Limb (tissue), 2 donors: Measurements from ENCODE around the gene GPR89A.
"Not testable (repeated sequence)": the region's sequence is repeated elsewhere in the genome, so short reads cannot be mapped to it uniquely, and the experiment has no call there.

Experiments used
- DNase-seq, 2 donors: peaks; one replicate each; pipeline ENCODE4 v3.0.0-alpha.2; 2016; ENCODE audit errors: extremely low spot score in 2 of 2

The GPR89A gene

DNA sequence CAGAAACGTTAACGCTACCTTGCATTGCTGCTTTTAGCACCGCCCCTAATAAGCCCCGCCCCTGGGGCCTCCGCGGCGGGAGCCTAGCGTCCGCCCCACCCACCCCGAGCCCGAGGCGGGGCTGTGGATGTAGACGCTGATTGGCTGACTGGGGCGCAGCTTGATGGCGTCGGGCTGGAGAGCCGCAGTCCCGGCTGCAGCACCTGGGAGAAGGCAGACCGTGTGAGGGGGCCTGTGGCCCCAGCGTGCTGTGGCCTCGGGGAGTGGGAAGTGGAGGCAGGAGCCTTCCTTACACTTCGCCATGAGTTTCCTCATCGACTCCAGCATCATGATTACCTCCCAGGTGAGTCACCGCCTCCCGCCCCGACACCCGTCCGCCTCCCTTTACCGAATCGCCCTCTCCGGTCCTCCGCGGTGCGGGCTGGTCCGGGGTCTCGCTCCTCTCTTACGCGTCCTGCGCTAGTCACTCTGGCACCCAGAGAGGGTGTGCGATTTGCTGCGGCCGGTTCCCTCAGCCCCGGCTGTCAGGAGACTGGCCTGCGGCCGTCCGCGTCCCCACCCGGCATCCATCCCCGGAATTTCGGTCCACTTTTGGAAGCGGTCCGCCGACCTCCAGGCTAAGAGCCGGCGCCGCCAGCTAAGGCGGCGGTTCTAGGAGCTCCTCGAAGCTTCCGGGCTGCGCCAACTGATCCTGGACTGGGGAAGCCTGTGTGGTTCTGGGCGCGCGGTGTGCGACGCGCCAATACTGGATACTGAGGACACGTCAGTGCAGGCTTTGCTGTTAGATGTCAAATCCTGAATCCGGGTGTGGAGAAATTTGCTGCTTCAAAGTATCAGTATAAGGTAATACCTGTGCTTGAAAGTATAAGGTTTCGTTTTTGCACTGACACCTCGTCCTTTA lies at the start of gene GPR89A:
Gene GPR89A, plus strand, starts transcription at position 156 of the 901 bp plus-strand sequence. Its CDS starts 146 bp downstream, at position 302.
- DNase-seq, result peak; percentile 89 to 96

DNA sequence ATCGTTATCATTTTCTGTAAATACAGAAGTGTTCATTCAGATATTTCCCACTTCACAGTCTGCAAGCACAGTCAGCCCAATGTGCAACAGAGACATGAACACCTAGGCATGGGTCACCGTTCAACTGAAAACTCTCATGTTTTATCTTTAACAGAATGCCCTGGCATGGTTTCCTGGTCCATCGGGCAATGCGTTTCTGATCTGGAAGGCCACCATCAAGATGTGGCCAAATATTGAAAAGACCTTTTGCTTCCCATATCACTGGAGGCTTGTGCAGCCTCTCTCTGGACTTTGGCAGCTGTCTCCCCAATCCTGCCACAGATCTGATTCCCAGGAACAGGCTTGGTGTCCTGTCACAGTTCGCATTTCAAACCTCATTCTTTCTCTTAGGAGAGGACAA lies 21.0 kb upstream of the GPR89A start:
- not testable (repeated sequence) for DNase-seq

DNA sequence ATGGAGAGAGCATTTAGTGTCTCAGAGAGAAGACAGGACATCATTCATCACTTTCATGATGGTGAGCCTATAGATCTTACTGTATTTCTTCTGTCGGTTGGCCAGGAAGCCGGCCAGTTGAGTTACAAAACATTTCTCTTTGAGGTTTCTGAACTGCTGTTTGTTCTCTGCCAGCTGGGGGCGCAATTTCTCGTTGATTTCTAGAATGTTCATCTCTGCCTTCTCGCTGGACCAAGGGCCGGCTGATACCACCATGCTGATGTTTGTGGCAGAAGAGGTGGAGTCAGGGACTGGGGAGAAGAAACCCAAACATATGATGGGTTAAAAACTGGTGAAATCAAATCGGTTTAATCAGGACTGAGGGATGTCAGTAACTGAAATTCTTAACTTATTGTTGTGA lies 17.0 kb upstream of the GPR89A start:
- not testable (repeated sequence) for DNase-seq

DNA sequence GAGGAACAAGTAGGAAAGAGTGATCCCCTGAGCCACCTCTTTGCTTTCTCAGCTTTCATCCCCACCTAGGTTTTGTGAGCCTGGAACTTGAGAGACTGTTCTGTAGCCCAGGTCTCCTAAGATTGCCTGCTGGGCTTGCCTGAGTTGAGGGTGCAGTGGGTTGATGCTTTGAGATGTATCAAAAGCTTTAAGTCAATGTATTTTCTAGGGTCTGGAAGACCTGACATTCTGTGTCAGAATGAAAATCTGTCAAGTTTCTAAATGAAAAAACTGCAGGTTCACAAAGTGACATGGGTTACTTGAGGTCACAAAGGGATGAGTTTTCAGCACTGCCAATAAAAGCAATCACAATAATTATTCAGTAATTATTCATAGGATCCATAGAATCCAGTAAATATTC lies 15.4 kb upstream of the GPR89A start:
- DNase-seq, result not testable (repeated sequence)

DNA sequence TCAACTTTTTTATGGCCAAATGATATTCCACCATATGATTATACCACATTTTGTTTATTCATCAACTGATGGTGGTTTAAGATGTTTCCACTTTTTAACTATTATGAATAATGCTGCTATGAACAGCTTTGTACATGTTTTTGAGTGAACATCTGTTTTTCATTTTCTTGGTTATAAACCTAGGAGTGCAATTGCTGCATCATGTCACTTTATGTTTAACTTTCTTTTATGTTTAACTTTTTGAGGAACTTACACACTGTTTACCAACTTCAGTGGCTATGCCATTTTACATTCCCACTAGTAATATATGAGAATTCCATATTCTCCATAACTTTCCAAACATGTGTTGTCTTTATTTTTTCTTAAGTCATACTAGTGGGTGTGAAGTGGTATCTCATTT lies 12.4 kb upstream of the GPR89A start:
- not testable (repeated sequence) for DNase-seq

DNA sequence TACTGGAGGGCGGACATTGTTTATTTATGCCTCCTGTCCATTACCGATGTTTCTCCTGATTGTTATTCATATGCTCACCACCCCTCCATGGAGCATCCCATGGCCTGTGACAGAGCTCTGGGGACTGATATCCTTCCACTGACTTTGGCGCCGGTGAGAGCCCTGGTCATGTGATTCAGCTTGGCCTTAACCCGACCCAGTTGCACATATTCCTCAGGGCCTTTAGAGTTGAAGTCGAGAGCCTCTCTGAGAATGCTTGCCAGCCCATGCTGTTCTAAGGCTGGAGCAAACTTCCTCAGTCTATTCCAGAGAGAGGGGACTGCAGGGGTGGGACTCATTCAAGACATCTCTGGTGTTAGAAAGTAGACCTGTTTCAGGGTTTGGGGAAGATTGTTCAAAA lies 11.6 kb upstream of the GPR89A start:
- DNase-seq, result not testable (repeated sequence)

DNA sequence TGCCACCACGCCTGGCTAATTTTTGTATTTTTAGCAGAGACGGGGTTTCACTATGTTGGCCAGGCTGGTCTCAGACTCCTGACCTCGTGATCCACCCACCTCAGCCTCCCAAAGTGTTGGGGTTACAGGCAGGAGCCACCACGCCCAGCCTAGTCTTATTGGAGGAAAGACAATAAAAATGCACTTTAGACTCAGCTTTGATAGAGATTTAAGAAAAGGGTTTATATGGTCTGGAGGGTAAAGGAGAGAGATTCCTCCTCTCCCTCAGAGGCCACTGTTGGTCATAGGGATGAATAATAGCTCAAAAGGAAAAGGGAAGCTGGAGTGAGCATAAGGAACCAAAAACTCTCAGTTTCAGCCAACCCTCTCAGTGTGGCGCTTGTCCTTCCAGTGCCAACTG lies 8.4 kb upstream of the GPR89A start:
- not testable (repeated sequence) for DNase-seq

DNA sequence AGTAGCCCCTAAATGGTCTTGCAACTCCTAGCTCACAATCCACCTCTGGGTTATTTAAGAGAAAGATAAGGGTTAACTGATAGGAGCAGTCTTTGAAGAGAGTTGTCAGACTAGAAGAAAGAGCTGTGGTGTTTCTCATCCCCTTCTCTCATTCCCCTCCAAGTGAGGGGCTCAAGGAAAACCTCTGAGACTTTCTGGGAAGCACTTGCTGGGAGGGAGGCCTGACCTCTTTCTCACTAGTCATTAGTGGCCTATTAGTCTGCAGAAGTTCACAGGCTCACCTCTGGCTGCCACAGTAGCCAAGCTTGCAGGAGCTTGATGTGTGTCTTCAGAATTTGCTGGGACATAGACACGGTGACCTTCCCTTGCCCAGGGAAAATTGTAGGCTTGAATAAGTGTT lies 6.2 kb upstream of the GPR89A start:
- DNase-seq, result no peak

DNA sequence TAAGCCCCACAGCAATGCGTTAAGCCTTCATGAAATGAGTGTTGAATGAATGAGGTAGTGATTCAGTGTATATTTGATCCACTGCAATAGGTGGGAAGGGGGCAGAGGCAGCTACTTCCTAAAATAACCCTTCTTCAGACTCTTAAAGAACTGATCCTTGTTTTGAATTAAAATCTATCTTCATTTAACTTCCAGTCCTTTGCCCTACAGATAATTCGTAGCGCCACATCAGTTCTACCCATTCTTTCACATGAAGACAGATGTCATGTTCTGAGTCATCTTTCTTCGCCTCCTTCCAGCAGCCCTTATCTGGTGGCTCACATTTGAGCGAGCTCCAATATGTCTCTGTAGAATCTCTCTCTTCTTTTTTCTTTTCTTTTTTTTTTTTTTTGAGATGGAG lies 948 bp upstream of the GPR89A start:
- not testable (repeated sequence) for DNase-seq

DNA sequence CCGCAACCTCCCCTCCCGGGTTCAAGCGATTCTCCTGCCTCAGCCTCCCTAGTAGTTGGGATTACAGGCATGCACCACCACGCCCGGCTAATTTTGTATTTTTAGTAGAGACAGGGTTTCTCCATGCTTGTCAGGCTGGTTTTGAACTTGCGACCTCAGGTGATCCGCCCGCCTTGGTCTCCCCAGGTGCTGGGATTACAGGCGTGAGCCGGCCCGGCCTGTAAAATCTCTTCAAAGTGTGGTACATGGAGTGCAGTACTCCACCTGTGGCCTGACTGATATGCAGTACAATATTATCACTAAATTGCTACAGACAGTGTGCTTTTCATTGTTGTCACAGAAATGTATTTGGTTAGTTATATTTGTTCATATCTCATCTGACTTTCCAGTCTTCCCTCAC lies 499 bp upstream of the GPR89A start:
- DNase-seq, result not testable (repeated sequence)

DNA sequence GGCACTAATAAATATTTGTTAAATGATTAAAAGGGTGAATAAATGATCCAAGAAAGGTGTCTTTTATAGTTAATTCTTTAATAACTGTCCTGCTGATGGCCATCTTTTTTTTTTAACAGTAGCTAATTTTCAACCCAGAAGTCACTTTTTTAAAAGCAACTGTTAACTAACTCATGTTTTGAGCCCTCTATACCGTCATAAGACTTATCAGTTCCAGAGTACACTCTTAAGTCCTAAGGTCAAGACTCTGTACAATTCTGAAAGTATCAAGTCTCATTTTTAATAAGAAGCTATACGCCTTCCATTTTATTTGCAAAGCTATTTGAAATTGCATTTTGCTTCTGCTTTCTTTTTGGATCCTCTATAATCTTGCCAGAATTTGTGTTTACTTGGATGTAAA lies 3.0 kb downstream of the GPR89A start:
- not testable (repeated sequence) for DNase-seq

DNA sequence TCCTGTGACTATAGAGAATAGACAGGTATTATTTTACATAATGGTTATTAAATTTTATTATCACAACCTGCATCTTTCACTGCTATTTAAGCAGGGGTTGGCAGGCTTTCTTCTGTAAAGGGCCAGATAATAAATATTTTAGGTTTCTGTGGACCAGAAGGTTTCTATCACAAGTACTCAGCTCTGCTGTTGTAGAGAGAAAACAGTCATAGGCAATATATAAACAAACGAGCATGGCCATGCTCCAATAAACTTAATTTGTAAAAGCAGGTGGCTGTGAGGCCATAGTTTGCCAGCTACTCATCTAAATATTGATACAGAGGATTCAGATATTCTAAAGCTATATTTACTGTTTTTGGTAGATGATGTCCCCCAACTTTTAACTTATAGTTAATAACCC lies 12.3 kb downstream of the GPR89A start:
- not testable (repeated sequence) for DNase-seq

DNA sequence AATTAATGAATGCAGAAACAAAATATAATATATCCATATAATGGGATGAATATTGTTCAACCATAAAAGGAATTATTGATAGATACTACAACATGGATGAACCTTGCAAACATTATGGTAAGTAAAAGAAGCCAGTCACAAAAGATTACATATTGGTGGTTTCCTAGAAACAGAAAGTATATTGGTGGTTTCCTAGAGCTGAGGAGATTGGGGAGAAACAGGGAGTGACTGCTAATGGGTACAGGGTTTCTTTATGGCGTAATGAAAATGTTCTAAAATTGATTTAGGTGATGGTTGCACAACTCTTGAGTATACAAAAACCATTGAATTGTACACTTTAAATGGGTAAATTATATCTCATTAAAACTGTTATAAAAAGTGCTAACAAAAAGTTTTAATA lies 14.4 kb downstream of the GPR89A start:
- not testable (repeated sequence) for DNase-seq

DNA sequence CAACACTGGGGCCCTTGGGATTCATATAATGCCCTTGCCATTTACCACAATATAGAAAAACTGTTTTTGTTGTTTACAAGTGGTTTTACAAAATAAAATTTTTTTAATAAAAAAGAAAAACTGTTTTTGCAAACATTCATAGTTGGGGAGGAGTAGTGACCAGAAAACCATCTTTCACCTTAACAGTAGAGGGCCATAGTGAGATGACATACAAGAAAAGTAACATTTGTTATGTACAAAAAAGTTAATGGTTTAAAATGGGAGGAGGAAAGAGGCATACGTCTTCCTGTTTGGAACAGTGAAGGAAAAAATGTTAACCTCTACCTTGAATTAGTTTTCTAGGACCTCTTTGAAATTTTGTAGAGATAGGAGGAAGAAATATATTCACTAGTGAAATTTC lies 28.4 kb downstream of the GPR89A start:
- not testable (repeated sequence) for DNase-seq

DNA sequence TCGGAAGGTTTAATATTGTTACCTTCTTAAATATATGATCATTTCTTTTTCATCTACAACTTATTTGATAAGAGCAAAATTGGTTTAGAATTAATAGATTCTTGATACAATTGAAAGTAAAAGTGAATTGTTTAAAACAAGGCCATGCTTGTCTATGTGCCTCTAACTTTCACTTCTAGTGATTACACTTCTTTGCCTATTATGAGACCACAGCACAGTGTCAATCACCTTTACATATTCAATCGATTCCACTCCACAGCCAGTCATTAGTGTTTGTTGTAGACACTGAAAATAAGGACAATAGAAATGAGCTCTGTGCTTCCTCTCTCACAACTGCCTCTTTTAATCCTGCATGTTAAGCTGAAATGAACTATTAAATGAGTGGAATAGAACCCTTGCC lies 34.1 kb downstream of the GPR89A start:
- not testable (repeated sequence) for DNase-seq

DNA sequence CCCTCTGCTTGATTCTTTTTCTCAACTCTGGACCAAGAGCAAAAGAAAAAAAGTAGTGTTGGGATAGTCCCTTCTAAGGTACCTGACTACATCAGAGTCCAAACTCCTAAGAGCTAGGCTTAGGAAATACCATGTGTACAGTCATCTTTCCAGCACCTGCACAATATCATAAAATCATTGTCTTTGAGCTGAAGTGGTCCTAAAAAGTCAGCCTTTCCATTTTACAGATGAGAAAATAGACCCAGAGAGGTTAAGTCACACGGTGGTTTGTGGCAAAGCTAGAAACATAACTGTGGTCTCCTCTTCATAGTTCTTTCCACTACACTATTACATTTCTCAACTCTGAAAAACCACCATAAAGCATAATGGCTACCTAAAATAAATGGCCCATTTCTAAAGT lies 36.2 kb downstream of the GPR89A start:
- DNase-seq, result not testable (repeated sequence)

DNA sequence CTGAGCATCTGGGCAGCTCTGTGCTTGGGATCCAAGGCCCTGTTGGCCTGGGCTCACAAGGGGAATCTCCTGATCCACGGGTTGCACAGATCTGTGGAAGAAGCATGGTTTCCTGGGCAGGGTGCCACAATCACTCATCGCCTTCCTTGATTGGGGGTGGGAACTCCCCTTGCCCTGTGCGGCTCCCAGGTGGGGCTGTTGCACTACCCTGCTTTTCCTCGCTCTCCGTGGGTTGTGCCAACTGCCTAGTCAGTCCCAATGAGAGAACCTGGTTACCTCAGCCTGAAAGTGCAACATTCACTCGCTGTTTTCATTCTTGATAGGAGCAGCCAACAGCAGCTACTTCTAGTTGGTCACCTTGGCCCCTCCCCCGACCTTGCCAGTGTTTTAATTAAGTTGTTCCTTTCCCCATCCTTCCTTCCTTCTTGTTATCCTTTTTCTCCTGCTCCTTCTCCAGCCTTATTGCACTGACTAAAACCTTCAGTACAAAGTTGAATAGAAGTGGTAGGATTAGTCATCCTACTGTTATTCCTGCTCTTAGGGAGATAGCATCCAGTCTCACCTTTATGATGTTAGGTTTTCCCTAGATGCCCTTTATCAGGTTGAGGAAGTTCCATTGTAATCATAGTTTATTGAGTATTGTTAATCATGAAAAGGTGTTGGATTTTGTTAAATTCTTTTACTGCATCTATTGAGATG lies 48.6 kb downstream of the GPR89A start:
- not testable (repeated sequence) for DNase-seq

DNA sequence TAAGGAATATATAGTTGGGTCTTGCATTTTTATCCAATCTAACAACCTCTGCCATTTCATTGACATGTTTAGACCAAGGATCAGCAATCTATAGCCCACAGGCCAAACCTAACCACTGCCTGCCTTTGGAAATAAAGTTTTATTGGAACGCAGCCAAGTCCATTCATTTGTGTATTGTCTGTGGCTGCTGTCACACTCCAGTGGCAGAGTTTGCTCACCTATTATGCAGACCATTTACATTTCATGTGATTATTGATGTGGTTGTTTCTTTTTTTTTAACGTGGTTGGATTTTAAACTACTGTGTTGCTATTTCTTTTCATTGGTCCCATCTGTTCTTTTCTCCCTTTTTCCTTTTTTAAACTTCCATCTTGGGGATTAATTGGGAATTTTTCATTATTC lies 54.7 kb downstream of the GPR89A start:
- not testable (repeated sequence) for DNase-seq

DNA sequence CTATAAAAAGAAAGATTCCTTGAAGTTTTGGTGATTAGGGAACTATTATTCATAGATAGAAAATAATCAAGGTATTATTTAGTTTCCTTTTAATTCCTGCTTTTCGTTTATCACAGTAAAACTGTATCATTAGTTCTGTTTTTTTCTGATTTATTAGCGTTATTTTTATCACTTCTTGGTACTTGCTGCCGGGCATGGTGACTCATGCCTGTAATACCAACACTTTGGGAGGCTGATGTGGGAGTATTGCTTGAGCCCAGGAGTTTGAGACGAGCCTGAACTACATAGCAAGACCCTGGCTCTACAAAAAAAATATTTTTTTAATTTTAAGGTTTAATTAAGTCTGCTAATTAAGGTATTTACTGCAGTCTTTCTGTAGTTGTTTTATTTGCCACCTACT lies 57.2 kb downstream of the GPR89A start:
- DNase-seq, result not testable (repeated sequence)

DNA sequence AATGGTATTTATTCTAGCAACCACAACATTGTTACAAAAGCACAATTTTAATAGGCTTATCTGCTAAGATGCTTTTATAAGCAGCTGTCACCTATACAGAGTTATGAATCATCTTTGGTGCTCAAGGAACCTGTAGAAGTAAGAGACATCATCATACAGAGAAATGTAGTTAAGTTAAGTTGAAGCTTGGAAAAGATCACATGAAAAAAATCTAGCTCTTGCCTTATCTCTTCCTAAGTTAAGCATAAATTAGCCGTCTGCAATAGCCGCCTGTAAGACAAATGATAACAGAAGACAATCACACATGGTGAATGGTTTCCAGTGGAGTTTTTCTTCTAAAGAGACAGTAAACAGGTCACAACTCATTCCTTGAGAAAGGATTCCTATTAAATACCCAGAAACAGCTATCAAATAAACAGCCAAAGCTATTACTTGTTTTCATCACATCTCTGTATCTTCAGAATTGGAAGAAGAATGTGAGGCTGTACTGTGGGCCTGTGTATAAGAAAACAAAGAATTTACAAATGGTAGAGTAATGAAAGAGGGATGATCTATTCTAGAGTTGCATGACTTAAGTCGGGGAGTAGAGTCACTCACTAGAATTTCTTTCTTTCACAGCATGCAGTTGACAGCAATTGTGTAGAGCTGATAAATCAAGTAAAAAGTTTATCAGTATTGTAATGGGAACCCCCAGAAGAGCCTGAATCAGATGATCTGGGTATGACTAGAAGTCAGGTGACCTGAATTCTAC lies 63.4 kb downstream of the GPR89A start:
- DNase-seq, result not testable (repeated sequence)

DNA sequence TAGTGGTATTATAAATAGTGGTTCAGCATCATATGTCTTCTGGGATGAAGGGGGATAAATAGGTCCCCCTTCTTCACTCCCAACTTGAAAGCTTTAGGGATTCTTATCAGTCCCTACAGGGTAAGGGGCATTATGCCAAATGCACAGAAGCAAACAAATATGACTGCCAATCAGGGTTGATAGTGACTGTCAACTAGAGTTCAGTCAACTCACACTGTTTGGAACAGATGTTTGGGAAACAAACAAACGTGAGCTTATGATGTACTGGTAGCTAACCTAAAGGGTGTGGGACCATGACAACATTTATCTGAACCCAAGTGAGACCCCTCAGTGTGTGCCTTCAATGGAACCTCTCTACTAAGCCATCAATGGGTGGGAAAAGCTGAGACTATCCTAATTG lies 65.4 kb downstream of the GPR89A start:
- DNase-seq, result not testable (repeated sequence)

DNA sequence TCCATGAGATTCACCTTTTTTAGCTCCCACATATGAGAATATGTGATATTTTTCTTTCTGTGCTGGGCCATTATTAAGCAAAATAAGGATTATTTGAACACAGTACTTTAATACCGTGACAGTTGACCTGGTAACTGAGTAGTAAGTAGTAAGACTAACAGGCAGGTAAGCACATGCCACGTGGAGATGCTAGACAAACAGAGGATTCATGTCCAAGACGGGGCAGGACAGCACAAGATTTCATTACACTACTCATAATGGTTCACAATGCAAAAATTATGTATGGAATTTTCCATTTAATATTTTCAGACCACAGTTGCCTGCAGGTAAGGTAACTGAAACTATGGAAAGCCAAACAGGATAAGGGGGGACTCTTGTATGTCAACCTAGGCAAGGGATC lies 77.1 kb downstream of the GPR89A start:
- not testable (repeated sequence) for DNase-seq
